Sigmoid colon (tissue), 7 donors: ENCODE data around the gene GBP5. TPM values are rescaled to one million over a fixed set of nuclear protein-coding genes. Genes with fewer than 3 reads are reported as not detected.

ENCODE experiments used
- DNase-seq: peaks from one replicate; pipeline ENCODE4 v3.0.0-alpha.2; 2019
- H3K27ac ChIP-seq, 4 donors: fragments of 200-600 bp; sonication (generic); one replicate each; pipeline ENCODE4 v1.5.1; 2016 to 2019; ENCODE audit warnings: mild to moderate bottlenecking in 1 of 4
- H3K27me3 ChIP-seq, 3 donors: fragments of 200-600 bp; sonication (generic); one replicate each; pipeline ENCODE4 v1.5.1; 2019; ENCODE audit warnings: mild to moderate bottlenecking in 1 of 3
- H3K36me3 ChIP-seq, 4 donors: fragments of 200-600 bp; sonication (generic); one replicate each; pipeline ENCODE4 v1.5.1; 2016 to 2019
- H3K4me1 ChIP-seq, 4 donors: fragments of 200-600 bp; sonication (generic); one replicate each; pipeline ENCODE4 v1.5.1; 2017 to 2019
- H3K4me3 ChIP-seq, 4 donors: fragments of 200-600 bp; sonication (generic); one replicate each; pipeline ENCODE4 v1.5.1; 2017 to 2019; ENCODE audit warnings: mild to moderate bottlenecking in 2 of 4, moderate library complexity in 1 of 4
- H3K9me3 ChIP-seq, 4 donors: fragments of 200-600 bp in 3 of 4; sonication (generic) in 3 of 4; one replicate each; pipeline versions ENCODE4 v1.5.1 to v1.6.1; 2013 to 2019
- CTCF ChIP-seq, 4 experiments: fragments of 450-650 bp in 3 of 4; fragments of 200-600 bp in 1 of 4; IDR thresholded peaks; one replicate each; pipeline ENCODE4 v1.5.1; 2016 to 2019; ENCODE audit warnings: antibody characterized with exemption in 4 of 4, mild to moderate bottlenecking in 3 of 4, moderate library complexity in 2 of 4
- EP300 ChIP-seq, 4 donors: sonication (generic); formaldehyde crosslinking; IDR thresholded peaks; one replicate each; pipeline ENCODE4 v1.6.1; 2017; ENCODE audit warnings: antibody characterized with exemption in 4 of 4
- POLR2A ChIP-seq, 2 donors: fragments of 450-650 bp; IDR thresholded peaks; one replicate each; pipeline ENCODE4 v1.6.1; 2016; ENCODE audit warnings: antibody characterized with exemption in 2 of 2, mild to moderate bottlenecking in 2 of 2, moderate library complexity in 2 of 2
- POLR2AphosphoS5 ChIP-seq, 4 donors: sonication (generic); formaldehyde crosslinking; IDR thresholded peaks; one replicate each; pipeline ENCODE4 v1.6.1; 2017; ENCODE audit warnings: antibody characterized with exemption in 4 of 4
- WGBS, 2 donors: extraction: QIAGEN DNeasy Blood & Tissue Kit; methylation state at CpG; one replicate each; pipeline ENCODE4 v1.1.7; 2013; 5-methylcytosine and 5-hydroxymethylcytosine counted together
- intact Hi-C: fragments of 100-400 bp; cut with DNase I; formaldehyde crosslinking; loops from one replicate; pipeline ENCODE4 v1.15.1; 2023
- polyA plus RNA-seq, 3 donors: library from polyadenylated mRNA; stranded (reverse); fragments of 200-250 nt; gene quantifications; one replicate each; pipeline ENCODE4 v1.2.3, GENCODE V29; 2013
- total RNA-seq, 4 donors: library from RNA; depleted of rRNA; stranded (reverse); fragments of >200 nt; gene quantifications; one replicate each; pipeline ENCODE4 v1.1.0, GENCODE V29; 2016
- donor health status: healthy with polysubstance abuse.
- donor health status: Bipolar disorder and iron deficiency.
- donor health status: healthy.

The GBP5 gene
- total and polyA plus RNA-seq, 7 donors: 0.83 to 19.3 (median 1.4) TPM

DNA sequence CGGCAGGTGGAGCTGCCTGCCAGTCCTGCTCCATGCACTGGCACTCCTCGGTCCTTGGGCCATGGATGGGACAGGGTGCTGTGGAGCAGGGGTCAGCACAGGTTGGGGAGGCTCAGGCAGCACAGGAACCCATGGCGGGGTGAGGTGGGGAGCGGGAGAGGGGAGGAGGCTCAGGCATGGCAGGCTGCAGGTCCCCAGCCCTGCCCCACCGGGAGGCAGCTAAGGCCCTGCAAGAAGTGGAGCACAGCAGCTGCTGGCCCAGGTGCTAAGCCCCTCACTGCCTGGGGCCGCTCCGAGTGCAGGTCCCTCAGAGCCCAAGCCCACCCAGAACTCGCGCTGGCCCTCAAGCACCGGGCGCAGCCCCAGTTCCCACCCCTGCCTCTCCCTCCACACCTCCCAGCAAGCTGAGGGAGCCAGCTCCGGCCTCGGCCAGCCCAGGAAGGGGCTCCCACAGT lies 691 bp upstream of the GBP5 start:
- intact Hi-C loops: no loop called here
- Histone ChIP-seq H3K27me3 (no peaks in the 10 kb centered on the region), H3K36me3 (no peaks in the 10 kb centered on the region), H3K27ac (no peak overlapping the region), H3K9me3 (no peaks in the 10 kb centered on the region), H3K4me1 (no peaks in the 10 kb centered on the region), H3K4me3 (no peak overlapping the region)
- TF ChIP-seq EP300 (IDR thresholded peaks at IDR 0.05): no peak
- no peak for TF ChIP-seq POLR2AphosphoS5 (IDR thresholded peaks at IDR 0.05)
- TF ChIP-seq CTCF (IDR thresholded peaks at IDR 0.05): no peak
- TF ChIP-seq POLR2A (IDR thresholded peaks at IDR 0.05): no peak
- 89 to 92% methylated on average over 13 of the region's 13 CpGs for WGBS, 2 donors
- no peak for DNase-seq

DNA sequence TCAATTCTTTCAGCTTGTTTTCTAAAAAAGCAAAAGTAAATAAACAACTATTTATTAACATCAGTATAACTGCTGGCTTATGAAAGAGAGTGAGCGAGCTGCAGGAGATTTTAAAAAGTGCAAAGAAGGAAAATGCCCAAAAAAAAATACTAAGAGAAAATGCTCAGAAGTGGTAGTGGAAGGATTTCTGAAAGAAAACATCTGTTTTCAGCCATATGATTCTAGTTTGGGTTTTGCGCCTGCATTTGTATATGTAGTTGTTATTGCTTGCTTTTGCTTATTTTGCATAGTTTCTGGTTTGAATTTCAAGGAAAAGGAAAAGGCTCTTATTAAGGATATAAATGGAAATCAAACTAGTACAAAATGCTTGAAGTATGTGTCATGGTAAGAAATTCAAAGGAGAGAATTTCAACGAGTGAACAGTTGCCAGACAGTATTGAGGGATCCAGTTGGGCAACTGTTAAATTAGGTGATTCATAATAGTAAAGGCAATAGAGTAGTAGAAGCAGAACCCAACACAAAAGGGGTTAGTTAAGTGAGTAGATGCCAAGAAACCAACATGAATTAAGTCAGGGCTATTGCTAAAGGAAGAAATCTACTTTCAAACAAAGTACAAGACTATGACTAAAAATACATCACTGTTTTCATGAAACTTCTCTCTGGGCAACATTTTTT lies 1.2 kb downstream of the GBP5 start:
- TF ChIP-seq POLR2AphosphoS5 (IDR thresholded peaks at IDR 0.05): no peak
- no peak for TF ChIP-seq CTCF (IDR thresholded peaks at IDR 0.05)
- TF ChIP-seq POLR2A (IDR thresholded peaks at IDR 0.05): no peak
- TF ChIP-seq EP300 (IDR thresholded peaks at IDR 0.05): no peak
- WGBS, 2 donors: 65 to 70% methylated on average over 3 of the region's 3 CpGs
- no peaks in the 10 kb centered on the region for H3K4me1 ChIP-seq
- H3K27me3 ChIP-seq: no peaks in the 10 kb centered on the region
- H3K9me3 ChIP-seq: no peaks in the 10 kb centered on the region
- intact Hi-C loops: no loop called here
- no peak overlapping the region for H3K27ac ChIP-seq
- DNase-seq: no peak
- H3K36me3 ChIP-seq: no peaks in the 10 kb centered on the region
- H3K4me3 ChIP-seq: peak overlapping the region in 1 of 4 donors; percentile 27

DNA sequence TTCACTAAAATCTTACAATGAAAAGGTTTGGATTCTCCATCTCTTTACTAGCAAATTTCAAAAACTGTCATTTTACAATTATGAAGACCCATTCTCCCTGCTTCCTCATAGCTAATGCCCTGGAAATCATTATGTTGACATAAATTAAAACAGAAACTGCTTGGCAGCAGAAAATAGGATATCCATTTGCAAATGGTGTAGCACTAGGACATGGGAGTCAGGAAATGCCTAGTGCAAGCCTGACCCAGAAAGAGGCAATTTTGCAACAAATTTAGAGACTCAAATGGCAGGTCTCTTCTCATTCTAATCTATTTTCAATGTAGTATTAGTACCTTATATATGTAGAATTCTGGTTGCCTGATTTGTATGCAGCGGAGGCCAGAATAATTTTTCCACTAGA lies 2.2 kb downstream of the GBP5 start:
- 96% methylated on average over 1 of the region's 1 CpG for WGBS, 2 donors
- H3K27me3 ChIP-seq: no peaks in the 10 kb centered on the region
- no peak for TF ChIP-seq EP300 (IDR thresholded peaks at IDR 0.05)
- TF ChIP-seq CTCF (IDR thresholded peaks at IDR 0.05): no peak
- no peak for TF ChIP-seq POLR2AphosphoS5 (IDR thresholded peaks at IDR 0.05)
- TF ChIP-seq POLR2A (IDR thresholded peaks at IDR 0.05): no peak
- no peak overlapping the region for H3K27ac ChIP-seq
- no peaks in the 10 kb centered on the region for H3K36me3 ChIP-seq
- H3K4me3 ChIP-seq: no peak overlapping the region
- H3K4me1 ChIP-seq: no peaks in the 10 kb centered on the region
- no peaks in the 10 kb centered on the region for H3K9me3 ChIP-seq
- intact Hi-C loops: no loop called here
- no peak for DNase-seq

- Histone ChIP-seq H3K9me3 (no peaks in the 10 kb centered on the region), H3K36me3 (no peaks in the 10 kb centered on the region), H3K4me3 (no peak overlapping the region), H3K27me3 (no peaks in the 10 kb centered on the region), H3K4me1 (no peaks in the 10 kb centered on the region), H3K27ac (no peak overlapping the region)
- WGBS, 2 donors: 84 to 88% methylated on average over 5 of the region's 5 CpGs
- intact Hi-C loops: no loop called here
- TF ChIP-seq POLR2AphosphoS5 (IDR thresholded peaks at IDR 0.05) (no peak), EP300 (IDR thresholded peaks at IDR 0.05) (no peak), CTCF (IDR thresholded peaks at IDR 0.05) (no peak), POLR2A (IDR thresholded peaks at IDR 0.05) (no peak)
- no peak for DNase-seq
Observed at GRCh38 chr1:89269277-89269676, 3.4 kb downstream of the GBP5 start.

GRCh38 chr1:89262643-89263042 lies 10.0 kb downstream of the GBP5 start:
- Histone ChIP-seq H3K4me1 (peaks cover 0 to 33% (median 30%) of the 10 kb centered on the region in 4 donors), H3K4me3 (peak overlapping the region in 2 of 4 donors; percentile 31 to 35), H3K27ac (peak overlapping the region in 3 of 4 donors; percentile 24 to 66 (median 46)), H3K36me3 (no peaks in the 10 kb centered on the region), H3K27me3 (no peaks in the 10 kb centered on the region), H3K9me3 (no peaks in the 10 kb centered on the region)
- no peak for TF ChIP-seq POLR2AphosphoS5 (IDR thresholded peaks at IDR 0.05)
- TF ChIP-seq EP300 (IDR thresholded peaks at IDR 0.05): no peak
- no peak for TF ChIP-seq CTCF (IDR thresholded peaks at IDR 0.05)
- no peak for TF ChIP-seq POLR2A (IDR thresholded peaks at IDR 0.05)
- WGBS, 2 donors: 42 to 50% methylated on average over 2 of the region's 2 CpGs
- DNase-seq: no peak
- intact Hi-C loops: no loop called here
